Stimulated activated CD8-positive, alpha-beta memory T cell treated with anti-CD3 and anti-CD28 coated beads, Interleukin-15, amount 100 ng/mL, for 48 hours (primary cell): Measurements from ENCODE around the gene TNRC6B.
"Not testable (repeated sequence)": the region's sequence is repeated elsewhere in the genome, so short reads cannot be mapped to it uniquely, and the experiment has no call there.

Source experiments
- DNase-seq, 2 donors: peaks; one replicate each; pipeline ENCODE4 v3.0.0-alpha.2; 2020; ENCODE audit warnings: low read depth in 2 of 2

The TNRC6B gene

GRCh38 chr22:40183029-40183581, 5.4 kb downstream of the TNRC6B start:
- no peak for DNase-seq

GRCh38 chr22:40183603-40184002, 5.9 kb downstream of the TNRC6B start:
- DNase-seq: not testable (repeated sequence)

GRCh38 chr22:40187389-40187788, 9.7 kb downstream of the TNRC6B start:
- no peak for DNase-seq

- DNase-seq: no peak
Measured at GRCh38 chr22:40189997-40190396, 12.3 kb downstream of the TNRC6B start.

- no peak for DNase-seq
Measured at GRCh38 chr22:40190501-40190900, 12.8 kb downstream of the TNRC6B start.

- no peak for DNase-seq
Measured at GRCh38 chr22:40193429-40194421, 16.0 kb downstream of the TNRC6B start.

- no peak for DNase-seq
Measured at GRCh38 chr22:40194656-40195055, 16.9 kb downstream of the TNRC6B start.

- DNase-seq: peak in 1 of 2 donors; percentile 40
Measured at GRCh38 chr22:40196628-40197360, 19.1 kb downstream of the TNRC6B start.

GRCh38 chr22:40197421-40197820, 19.7 kb downstream of the TNRC6B start:
- DNase-seq: not testable (repeated sequence)

- DNase-seq: no peak
Measured at GRCh38 chr22:40198733-40199132, 21.0 kb downstream of the TNRC6B start.

GRCh38 chr22:40199223-40199622, 21.5 kb downstream of the TNRC6B start:
- no peak for DNase-seq

- no peak for DNase-seq
Measured at GRCh38 chr22:40199852-40200251, 22.1 kb downstream of the TNRC6B start.

GRCh38 chr22:40200795-40201530, 23.2 kb downstream of the TNRC6B start:
- no peak for DNase-seq

- DNase-seq: no peak
Measured at GRCh38 chr22:40202225-40202944, 24.7 kb downstream of the TNRC6B start.

- no peak for DNase-seq
Measured at GRCh38 chr22:40203572-40203971, 25.8 kb downstream of the TNRC6B start.

GRCh38 chr22:40204321-40205116, 26.8 kb downstream of the TNRC6B start:
- DNase-seq: no peak

- DNase-seq: no peak
Measured at GRCh38 chr22:40206561-40206960, 28.8 kb downstream of the TNRC6B start.

- no peak for DNase-seq
Measured at GRCh38 chr22:40210818-40211217, 33.1 kb downstream of the TNRC6B start.

- DNase-seq: no peak
Measured at GRCh38 chr22:40211476-40212054, 33.8 kb downstream of the TNRC6B start.

GRCh38 chr22:40212121-40212520, 34.4 kb downstream of the TNRC6B start:
- DNase-seq: no peak
